HG02870 (cell line): ENCODE results near the gene RBM19.

ENCODE experiments used
- ATAC-seq: cut with Tn5 transposase; IDR thresholded peaks from one replicate; pipeline ENCODE4 v1.9.1; 2021; ENCODE audit warnings: mild to moderate bottlenecking, moderate library complexity; ENCODE audit not compliant: unreplicated experiment

The RBM19 gene

DNA sequence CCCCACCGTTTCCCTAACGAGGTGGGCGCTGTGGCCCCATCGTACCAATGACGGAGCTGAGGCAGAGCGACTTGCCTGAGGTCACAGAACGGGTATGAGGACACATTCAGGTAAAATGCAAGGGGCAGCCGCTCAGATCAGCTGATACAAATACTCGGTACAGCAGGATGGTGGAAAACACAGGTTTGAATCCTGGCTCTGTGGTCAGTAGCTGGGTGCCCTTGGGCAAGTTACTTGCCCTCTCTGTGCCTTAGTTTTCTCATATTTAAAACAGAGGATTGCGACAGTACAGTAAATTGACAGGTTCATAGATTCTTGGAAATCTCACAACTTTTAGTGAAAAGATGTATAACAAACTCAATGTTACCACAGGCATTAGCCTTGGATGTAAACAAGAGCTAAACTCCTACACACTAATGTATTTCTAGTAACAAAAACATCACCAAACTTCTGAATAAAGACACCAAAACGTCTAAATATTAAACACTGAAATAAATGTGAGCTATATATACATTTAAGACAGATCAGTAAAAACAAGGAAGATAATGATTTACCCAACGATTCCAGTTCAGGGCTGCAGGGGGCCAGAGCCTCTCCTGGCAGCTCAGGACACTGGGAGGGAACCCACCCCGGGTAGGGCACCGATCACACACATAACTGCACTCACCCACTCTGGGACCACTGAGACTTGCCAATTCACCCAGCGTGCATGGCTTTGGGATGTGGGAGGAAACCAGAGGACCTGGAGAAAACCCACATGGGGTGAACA, 128.4 kb downstream of the RBM19 start:
- ATAC-seq = no peak

- ATAC-seq = no peak
Observed at GRCh38 chr12:113837084-113837483, 129.0 kb downstream of the RBM19 start.

- no peak for ATAC-seq
Observed at GRCh38 chr12:113835896-113836295, 130.2 kb downstream of the RBM19 start.

DNA sequence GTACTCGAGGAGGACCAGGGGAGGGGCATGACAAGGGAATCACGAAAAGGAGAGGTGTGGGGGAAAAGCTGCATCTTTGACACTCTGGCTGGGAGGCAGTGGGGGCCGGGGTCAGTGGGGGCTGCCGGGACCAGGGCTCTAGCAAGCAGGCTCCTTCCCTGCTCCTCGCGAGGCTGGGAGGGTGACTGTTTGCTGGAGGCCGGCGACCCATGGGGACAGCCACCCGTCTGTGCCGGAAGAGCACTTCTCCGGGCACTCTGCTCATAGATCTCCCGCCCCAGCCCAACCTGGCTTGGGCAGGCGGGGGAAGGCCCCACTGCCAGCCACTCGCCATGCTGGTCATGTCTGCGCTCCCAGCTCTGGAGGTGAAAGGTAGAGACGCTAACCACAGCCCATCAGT, 130.7 kb downstream of the RBM19 start:
- ATAC-seq = no peak

DNA sequence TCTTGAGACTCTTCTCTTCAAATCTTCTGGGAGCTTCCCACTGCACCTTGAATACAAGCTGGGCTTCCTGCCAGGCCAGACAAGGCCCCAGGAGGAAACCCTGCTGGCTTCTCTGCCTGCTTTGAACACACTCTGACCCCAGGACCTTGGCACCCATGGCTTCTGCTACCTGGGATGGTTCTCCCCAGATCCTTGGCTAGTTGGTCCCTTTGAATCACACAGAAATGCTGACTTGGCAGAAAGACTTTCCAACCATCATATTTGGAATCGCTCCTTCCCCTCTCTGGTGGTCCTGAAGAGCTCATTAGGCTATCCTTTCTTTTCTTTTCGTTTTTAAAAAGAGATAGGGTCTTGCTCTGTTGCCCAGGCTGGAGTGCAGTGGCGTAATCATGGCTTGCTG, 132.7 kb downstream of the RBM19 start:
- ATAC-seq = no peak

GRCh38 chr12:113831476-113831875, 134.6 kb downstream of the RBM19 start:
- no peak for ATAC-seq

- no peak for ATAC-seq
Observed at GRCh38 chr12:113831016-113831415, 135.1 kb downstream of the RBM19 start.

GRCh38 chr12:113829212-113829611, 136.9 kb downstream of the RBM19 start:
- ATAC-seq = no peak

DNA sequence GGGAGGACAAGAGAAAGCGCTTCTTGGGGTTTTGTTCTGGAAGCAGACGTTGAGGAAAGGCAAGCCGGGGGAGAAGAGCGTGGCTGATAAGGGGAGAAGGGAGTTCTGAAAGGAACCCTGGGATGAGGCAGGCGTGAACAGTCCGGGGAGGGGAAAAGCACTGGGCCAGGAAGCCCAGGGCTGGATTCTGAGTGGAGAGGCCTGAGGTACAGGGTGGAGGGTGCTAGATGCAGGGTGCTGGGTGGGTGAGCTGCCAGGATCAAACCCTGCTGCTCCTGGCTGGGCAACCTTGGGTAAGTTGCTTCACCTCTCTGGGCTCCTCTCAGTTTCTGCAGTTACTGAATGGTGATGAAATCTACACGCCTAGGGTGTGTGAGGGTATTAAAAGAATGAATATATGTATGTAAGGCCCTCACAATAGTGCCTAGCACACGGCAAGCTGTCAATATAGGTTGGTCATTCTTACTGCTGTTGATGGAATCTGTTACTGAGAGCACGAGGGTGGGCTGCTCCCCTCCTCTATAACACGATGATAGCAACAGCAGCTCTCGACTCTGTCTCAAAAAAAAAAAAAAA, 138.5 kb downstream of the RBM19 start:
- no peak for ATAC-seq

DNA sequence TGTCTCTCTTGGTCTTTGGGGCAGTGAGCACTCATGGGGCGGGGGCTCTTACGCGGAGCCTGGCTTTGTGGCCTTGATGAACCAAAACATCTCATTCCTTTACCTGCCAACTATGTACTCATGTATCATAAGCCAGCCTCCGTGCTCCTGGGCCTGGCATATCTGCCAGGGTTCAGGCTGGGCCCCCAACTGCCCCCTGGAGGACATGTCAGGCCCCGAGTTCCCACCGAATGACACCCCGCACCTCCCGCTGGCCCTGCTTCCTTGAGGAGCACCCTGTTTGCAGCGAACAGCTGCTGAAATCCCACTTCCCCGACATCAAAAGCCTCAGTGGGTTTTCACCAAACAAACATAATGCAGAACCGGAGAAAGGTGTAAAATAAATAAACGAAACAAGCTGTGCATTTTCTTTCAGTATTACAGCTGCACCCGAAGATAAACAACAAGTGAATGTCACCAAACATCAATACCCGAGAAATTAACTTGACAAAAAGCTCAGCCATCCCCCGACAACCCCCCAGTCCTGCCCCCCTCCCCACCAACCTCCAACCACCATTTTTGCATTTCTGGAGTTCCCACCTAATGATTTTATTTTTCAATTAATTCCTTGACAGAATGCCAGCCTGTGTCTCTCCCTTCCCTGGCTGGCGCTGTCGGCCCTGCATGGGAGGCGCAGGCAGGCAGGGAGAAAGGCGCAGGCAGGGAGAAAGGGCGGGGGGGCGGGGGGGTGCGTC, 139.2 kb downstream of the RBM19 start:
- ATAC-seq = no peak

GRCh38 chr12:113825705-113826104, 140.4 kb downstream of the RBM19 start:
- no peak for ATAC-seq

DNA sequence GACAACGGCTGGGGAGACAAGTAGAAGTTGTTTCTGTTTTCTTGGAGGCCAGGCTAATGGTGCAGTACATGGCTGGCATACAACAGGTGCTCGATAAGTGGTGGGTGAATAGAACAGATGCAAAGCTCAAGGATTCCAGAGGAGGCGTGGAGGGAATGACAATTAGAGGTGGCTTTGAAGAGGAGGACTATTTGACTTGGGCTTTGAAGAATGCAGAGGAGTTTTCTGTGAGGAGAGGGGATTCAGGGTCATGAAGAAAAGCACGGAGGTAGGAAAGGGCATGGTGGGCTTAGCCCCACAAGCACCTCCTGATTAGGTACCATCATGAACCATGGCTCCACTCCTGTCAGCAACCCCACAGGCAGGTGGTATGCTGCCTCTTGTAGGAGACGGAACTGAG, 142.3 kb downstream of the RBM19 start:
- no peak for ATAC-seq

DNA sequence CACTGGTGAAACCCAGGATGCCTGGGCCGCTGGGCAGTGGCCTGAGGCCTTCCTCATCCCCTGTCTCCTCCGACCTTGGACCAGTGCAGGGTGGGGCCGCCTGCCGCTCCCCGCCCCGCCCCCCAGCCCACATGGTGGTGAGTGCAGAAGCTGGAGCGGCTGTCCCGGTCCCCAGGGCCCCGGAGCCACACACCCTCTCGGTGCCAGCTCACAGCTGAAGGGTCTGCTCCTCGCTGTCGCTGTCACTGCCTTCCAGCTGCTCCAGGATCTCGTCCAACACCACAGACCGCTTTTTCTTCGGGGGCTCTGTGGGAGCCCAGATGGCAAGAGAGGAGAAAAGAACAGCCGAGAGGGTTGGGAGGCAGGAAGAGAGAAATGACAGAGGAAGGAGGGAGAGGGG, 143.1 kb downstream of the RBM19 start:
- no peak for ATAC-seq

- no peak for ATAC-seq
Observed at GRCh38 chr12:113820842-113821241, 145.3 kb downstream of the RBM19 start.

DNA sequence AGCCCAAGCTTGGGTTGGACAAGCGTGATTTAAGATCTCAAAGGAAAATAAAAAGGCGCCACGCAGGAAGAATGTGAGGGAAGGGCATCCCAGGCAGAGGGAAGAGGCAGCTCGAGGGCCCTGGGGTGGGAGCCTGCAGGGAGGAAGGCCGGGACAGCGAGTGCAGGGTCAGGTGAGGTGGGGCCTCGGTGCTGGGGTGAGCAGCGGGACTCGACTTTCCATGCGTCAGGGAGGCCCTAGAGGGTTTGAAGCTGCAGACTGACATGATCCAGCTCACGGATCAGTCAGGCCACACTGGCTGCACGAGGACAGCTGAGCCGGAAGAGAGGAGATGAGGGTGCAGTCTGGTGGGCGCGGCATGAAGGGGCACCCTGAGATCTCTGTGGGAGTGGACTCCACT, 145.8 kb downstream of the RBM19 start:
- no peak for ATAC-seq

- ATAC-seq = no peak
Observed at GRCh38 chr12:113819495-113819894, 146.6 kb downstream of the RBM19 start.

DNA sequence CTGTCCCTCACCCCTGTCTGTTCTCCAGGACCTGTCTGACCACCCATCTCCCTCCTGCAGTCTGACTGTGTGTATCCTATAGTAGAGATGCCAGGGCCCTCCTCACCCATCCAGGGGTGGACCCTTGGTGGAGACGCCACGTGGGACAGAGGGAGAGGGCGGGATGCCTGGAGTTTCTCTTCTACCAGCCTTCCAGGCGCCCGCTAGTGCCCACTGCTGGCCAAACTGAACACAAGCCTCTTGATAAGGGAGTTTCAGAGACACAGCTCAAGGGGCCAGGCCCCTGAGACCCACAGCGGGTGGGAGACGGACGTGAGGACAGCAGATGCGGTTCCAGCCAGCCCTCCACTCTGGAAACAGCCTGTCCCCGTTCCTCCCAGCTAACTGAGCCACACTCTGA, 147.3 kb downstream of the RBM19 start:
- no peak for ATAC-seq

- no peak for ATAC-seq
Observed at GRCh38 chr12:113818283-113818682, 147.8 kb downstream of the RBM19 start.

- no peak for ATAC-seq
Observed at GRCh38 chr12:113816866-113817265, 149.3 kb downstream of the RBM19 start.

GRCh38 chr12:113815031-113815430, 151.1 kb downstream of the RBM19 start:
- ATAC-seq = no peak

GRCh38 chr12:113813229-113813541, 152.9 kb downstream of the RBM19 start:
- ATAC-seq = no peak
